ENCODE results near the gene CDK14. TPM values are rescaled to one million over a fixed set of nuclear protein-coding genes. Genes with fewer than 3 reads are reported as not detected.

The CDK14 gene
- total RNA-seq, 2 donors from 2014 or later: 1.9 to 4.9 TPM

DNA sequence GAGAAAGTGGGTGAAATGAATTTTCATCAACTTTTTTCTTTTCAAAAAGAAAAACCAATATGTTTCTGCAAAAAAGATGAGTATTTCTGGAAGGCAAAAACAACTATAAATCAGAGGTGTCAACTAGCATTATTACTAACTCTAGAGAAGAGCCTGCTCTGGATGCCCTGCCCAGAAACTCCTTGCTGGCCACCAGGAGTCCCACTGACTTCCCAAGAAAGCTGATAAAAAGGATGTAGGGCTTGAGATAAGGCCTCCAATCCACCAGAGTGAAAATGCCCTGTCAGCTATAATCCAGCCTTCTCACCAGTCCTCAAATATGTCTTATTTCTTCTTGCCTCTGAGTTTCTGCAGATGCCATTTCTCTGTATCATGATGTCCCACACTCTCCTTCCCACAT is 651.4 kb downstream of the CDK14 start:
- no peak overlapping the region for H3K4me3 ChIP-seq
- H3K9ac ChIP-seq (ENCODE audit: low read depth in 2 of 2, low read length in 2 of 2): no peak overlapping the region
- H3K36me3 ChIP-seq: no peaks in the 10 kb centered on the region
- no peak for DNase-seq
- no peaks in the 10 kb centered on the region for H3K4me1 ChIP-seq
- no peaks in the 10 kb centered on the region for H3K27me3 ChIP-seq
- H3K27ac ChIP-seq: no peak overlapping the region
- no peaks in the 10 kb centered on the region for H3K9me3 ChIP-seq
- intact Hi-C loops (cut with DNase I): no loop called here
- TF ChIP-seq, protein P1, sequence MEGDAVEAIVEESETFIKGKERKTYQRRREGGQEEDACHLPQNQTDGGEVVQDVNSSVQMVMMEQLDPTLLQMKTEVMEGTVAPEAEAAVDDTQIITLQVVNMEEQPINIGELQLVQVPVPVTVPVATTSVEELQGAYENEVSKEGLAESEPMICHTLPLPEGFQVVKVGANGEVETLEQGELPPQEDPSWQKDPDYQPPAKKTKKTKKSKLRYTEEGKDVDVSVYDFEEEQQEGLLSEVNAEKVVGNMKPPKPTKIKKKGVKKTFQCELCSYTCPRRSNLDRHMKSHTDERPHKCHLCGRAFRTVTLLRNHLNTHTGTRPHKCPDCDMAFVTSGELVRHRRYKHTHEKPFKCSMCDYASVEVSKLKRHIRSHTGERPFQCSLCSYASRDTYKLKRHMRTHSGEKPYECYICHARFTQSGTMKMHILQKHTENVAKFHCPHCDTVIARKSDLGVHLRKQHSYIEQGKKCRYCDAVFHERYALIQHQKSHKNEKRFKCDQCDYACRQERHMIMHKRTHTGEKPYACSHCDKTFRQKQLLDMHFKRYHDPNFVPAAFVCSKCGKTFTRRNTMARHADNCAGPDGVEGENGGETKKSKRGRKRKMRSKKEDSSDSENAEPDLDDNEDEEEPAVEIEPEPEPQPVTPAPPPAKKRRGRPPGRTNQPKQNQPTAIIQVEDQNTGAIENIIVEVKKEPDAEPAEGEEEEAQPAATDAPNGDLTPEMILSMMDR (IDR thresholded peaks at IDR 0.05): no peak

DNA sequence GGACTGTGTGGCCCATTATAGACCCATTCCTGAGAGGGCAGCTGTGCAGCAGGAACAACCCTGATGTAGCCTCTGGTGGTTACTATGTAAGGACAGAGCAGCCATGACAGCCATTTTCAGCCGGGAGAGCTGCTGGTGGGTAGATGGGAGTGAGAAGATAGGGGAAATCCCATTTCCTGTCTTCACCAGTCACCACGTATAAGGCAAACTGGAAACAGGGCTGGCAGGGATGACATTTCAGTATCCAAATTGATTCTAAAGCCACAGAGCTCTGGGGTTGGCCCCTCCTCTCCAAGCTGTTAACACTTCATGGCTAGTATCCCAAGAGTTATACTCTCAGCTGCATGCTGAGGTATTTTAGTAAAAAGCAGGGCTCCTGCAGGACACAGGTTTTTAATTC is 652.9 kb downstream of the CDK14 start:
- Histone ChIP-seq H3K27ac (no peak overlapping the region), H3K9ac (ENCODE audit: low read depth in 2 of 2, low read length in 2 of 2) (no peak overlapping the region), H3K4me1 (no peaks in the 10 kb centered on the region), H3K36me3 (no peaks in the 10 kb centered on the region), H3K9me3 (no peaks in the 10 kb centered on the region), H3K4me3 (no peak overlapping the region), H3K27me3 (no peaks in the 10 kb centered on the region)
- no peak for DNase-seq
- intact Hi-C loops (cut with DNase I): no loop called here
- TF ChIP-seq, protein P1 (IDR thresholded peaks at IDR 0.05): no peak

DNA sequence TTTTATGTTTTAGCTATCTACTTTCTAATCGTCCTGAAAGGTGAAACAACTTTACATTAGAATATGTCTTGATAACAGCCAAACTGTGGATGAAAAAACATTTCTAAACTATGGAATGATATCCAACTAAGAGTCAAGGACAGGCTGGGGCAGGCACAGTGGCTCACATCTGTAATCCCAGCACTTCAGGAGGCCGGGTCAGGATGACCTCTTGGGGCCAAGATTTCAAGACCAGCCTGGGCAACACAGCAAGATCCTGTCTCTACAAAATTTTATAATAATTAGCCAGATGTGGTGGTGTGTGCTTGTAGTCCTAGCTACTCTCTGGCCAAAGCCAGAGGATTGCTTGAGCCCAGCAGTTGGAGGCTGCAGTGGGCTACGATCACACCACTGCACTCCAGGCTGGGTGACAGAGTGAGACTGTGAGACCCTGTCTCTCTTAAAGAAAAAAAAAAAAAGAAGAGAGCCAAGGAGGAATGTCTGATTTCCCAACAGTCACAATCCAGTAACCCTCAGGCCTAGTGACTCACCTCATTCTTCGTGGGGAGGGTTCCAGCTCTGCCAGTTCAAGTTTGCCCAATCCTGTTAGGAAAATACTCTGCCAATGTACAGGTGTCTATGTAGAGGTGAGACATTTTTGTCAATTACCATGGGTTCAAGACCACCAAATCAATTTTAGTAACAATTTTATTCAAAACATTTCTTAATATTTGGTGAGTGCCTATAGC is 653.5 kb downstream of the CDK14 start:
- H3K27me3 ChIP-seq: no peaks in the 10 kb centered on the region
- H3K9ac ChIP-seq (ENCODE audit: low read depth in 2 of 2, low read length in 2 of 2): no peak overlapping the region
- DNase-seq: no peak
- H3K27ac ChIP-seq: no peak overlapping the region
- TF ChIP-seq, protein P1 (IDR thresholded peaks at IDR 0.05): no peak
- no peaks in the 10 kb centered on the region for H3K36me3 ChIP-seq
- intact Hi-C loops (cut with DNase I): no loop called here
- H3K4me3 ChIP-seq: no peak overlapping the region
- H3K9me3 ChIP-seq: no peaks in the 10 kb centered on the region
- no peaks in the 10 kb centered on the region for H3K4me1 ChIP-seq

DNA sequence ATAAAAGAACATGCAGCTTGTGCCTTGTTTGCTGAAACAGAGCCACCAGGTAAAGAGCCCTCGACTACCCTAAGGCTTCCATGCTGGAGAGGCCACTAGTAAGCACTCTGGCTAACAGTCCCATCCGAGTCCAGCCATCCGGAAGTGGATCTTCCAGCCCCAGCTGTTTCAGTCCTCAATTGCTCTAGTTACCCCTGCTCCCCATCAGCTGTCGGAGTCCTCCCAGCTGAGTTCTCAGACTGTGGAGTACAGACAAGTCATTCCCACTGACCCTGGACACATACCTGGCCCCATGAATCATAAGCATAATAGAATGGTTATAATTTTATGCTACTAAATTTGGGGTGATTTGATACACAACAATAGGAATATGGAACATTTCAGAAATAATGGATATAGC is 654.6 kb downstream of the CDK14 start:
- Histone ChIP-seq H3K4me3 (no peak overlapping the region), H3K4me1 (no peaks in the 10 kb centered on the region), H3K27me3 (no peaks in the 10 kb centered on the region), H3K9me3 (no peaks in the 10 kb centered on the region), H3K9ac (ENCODE audit: low read depth in 2 of 2, low read length in 2 of 2) (no peak overlapping the region), H3K27ac (no peak overlapping the region), H3K36me3 (no peaks in the 10 kb centered on the region)
- intact Hi-C loops (cut with DNase I): no loop called here
- TF ChIP-seq, protein P1 (IDR thresholded peaks at IDR 0.05): no peak
- no peak for DNase-seq

DNA sequence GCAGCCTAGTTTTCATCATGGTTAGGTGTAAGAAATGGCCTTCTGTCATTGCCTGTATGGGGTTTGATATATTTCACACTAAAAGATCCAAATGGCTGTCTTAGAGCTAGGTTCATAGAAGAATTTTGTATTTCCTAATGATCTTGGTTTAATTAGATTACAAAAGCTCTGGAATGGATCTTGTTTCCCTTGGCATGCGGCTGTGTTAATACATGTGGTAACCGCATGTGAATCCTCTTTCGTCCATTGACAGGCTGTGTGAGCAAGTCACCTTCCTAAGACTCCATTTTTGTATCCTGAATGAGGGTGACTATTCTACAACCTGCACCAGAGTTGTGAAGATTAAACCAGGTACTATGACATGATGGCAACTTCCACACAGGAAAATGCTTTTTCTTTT is 655.8 kb downstream of the CDK14 start:
- Histone ChIP-seq H3K4me3 (no peak overlapping the region), H3K36me3 (no peaks in the 10 kb centered on the region), H3K9ac (ENCODE audit: low read depth in 2 of 2, low read length in 2 of 2) (no peak overlapping the region), H3K4me1 (no peaks in the 10 kb centered on the region), H3K27me3 (no peaks in the 10 kb centered on the region), H3K27ac (no peak overlapping the region), H3K9me3 (no peaks in the 10 kb centered on the region)
- intact Hi-C loops (cut with DNase I): no loop called here
- TF ChIP-seq, protein P1 (IDR thresholded peaks at IDR 0.05): no peak
- no peak for DNase-seq

Other genes with a start within 250 kb of the CDK14 start
- 10 to 100 TPM; 20.1 to 28.6 TPM for gene GTPBP10, start 249.6 kb upstream of the CDK14 start, total RNA-seq
- 10 to 100 TPM; 52.5 to 65.6 TPM for gene CLDN12, start 192.9 kb upstream of the CDK14 start, total RNA-seq
- not detected for gene PTTG1IP2, start 126.7 kb upstream of the CDK14 start, total RNA-seq

Measured in colonic mucosa (tissue), 4 donors.